GM19438 (cell line): Measurements from ENCODE around the gene RIMBP2.
"Not testable (repeated sequence)": the region's sequence is repeated elsewhere in the genome, so short reads cannot be mapped to it uniquely, and the experiment has no call there.

Experiments
- ATAC-seq: cut with Tn5 transposase; IDR thresholded peaks from one replicate; pipeline ENCODE4 v1.9.1; 2021; ENCODE audit warnings: low read depth; ENCODE audit not compliant: unreplicated experiment

RIMBP2 gene

GRCh38 chr12:130738403-130738802 is 22.3 kb upstream of the RIMBP2 start:
- not testable (repeated sequence) for ATAC-seq

- ATAC-seq = no peak
Observed at GRCh38 chr12:130737731-130738130, 21.6 kb upstream of the RIMBP2 start.

GRCh38 chr12:130729344-130729743 is 13.2 kb upstream of the RIMBP2 start:
- ATAC-seq = no peak

GRCh38 chr12:130728158-130729058 is 12.3 kb upstream of the RIMBP2 start:
- ATAC-seq = no peak

- no peak for ATAC-seq
Observed at GRCh38 chr12:130719263-130719859, 3.3 kb upstream of the RIMBP2 start.

- ATAC-seq = no peak
Observed at GRCh38 chr12:130717752-130718151, 1.7 kb upstream of the RIMBP2 start.

- ATAC-seq = no peak
Observed at GRCh38 chr12:130716969-130717366, 869 bp upstream of the RIMBP2 start.

- no peak for ATAC-seq
Observed at GRCh38 chr12:130715150-130715997, 725 bp downstream of the RIMBP2 start.

GRCh38 chr12:130714591-130715149 is 1.4 kb downstream of the RIMBP2 start:
- no peak for ATAC-seq

- no peak for ATAC-seq
Observed at GRCh38 chr12:130714091-130714590, 2.0 kb downstream of the RIMBP2 start.

- ATAC-seq = no peak
Observed at GRCh38 chr12:130713581-130713991, 2.5 kb downstream of the RIMBP2 start.

- ATAC-seq = no peak
Observed at GRCh38 chr12:130712346-130713065, 3.6 kb downstream of the RIMBP2 start.

GRCh38 chr12:130711756-130712155 is 4.3 kb downstream of the RIMBP2 start:
- ATAC-seq = no peak

GRCh38 chr12:130710733-130711080 is 5.4 kb downstream of the RIMBP2 start:
- no peak for ATAC-seq

GRCh38 chr12:130709971-130710732 is 5.9 kb downstream of the RIMBP2 start:
- no peak for ATAC-seq

GRCh38 chr12:130709151-130709970 is 6.7 kb downstream of the RIMBP2 start:
- no peak for ATAC-seq

- ATAC-seq = no peak
Observed at GRCh38 chr12:130708648-130709047, 7.5 kb downstream of the RIMBP2 start.

- no peak for ATAC-seq
Observed at GRCh38 chr12:130707571-130707891, 8.6 kb downstream of the RIMBP2 start.
